Naive thymus-derived CD8-positive, alpha-beta T cell (primary cell): ENCODE results near the gene TPPP. TPM values are rescaled to one million over a fixed set of nuclear protein-coding genes. Genes with fewer than 3 reads are reported as not detected.
"Not testable (repeated sequence)": the region's sequence is repeated elsewhere in the genome, so short reads cannot be mapped to it uniquely, and the experiment has no call there.

Experiments used
- ATAC-seq, 2 donors: fragments of 150-1000 bp; cut with Tn5 transposase in 1 of 2; sonication (Bioruptor Pico), chemical (Tn5 transposase) in 1 of 2; 1 replicate in 1 of 2; 2 replicates in 1 of 2; pipeline ENCODE4 v1.10.0; 2021; ENCODE audit warnings: mild to moderate bottlenecking in 2 of 2, moderate library complexity in 2 of 2
- POLR2A ChIA-PET: fragments of 350-600 bp; sonication (Branson Sonifier 250); formaldehyde crosslinking; loops from one replicate; lab custom pipeline; 2021; ENCODE audit warnings: antibody characterized with exemption; lab: Charles Lee
- DNase-seq, 10 donors: peaks; one replicate each; pipeline versions ENCODE4 v3.0.0 to v3.0.0-alpha.2; 2020 to 2022
- H3K27ac Mint-ChIP-seq, 10 donors: one replicate each; pipeline ENCODE4 v1.8.0; 2020 to 2022; ENCODE audit warnings: mild to moderate bottlenecking in 10 of 10, mixed read lengths in 10 of 10, moderate library complexity in 4 of 10, inconsistent platforms in 1 of 10
- H3K27me3 Mint-ChIP-seq, 5 donors: one replicate each; pipeline ENCODE4 v1.8.0; 2021 to 2022; ENCODE audit warnings: mixed read lengths in 5 of 5
- H3K36me3 Mint-ChIP-seq, 3 donors: one replicate each; pipeline ENCODE4 v1.8.0; 2020 to 2022; ENCODE audit warnings: mixed read lengths in 3 of 3, mild to moderate bottlenecking in 2 of 3, inconsistent platforms in 1 of 3
- H3K4me1 Mint-ChIP-seq, 4 donors: one replicate each; pipeline ENCODE4 v1.8.0; 2021 to 2022; ENCODE audit warnings: mixed read lengths in 4 of 4
- H3K4me3 Mint-ChIP-seq, 10 donors: one replicate each; pipeline ENCODE4 v1.8.0; 2020 to 2022; ENCODE audit warnings: mild to moderate bottlenecking in 10 of 10, mixed read lengths in 10 of 10, moderate library complexity in 6 of 10, inconsistent platforms in 1 of 10
- H3K9me3 Mint-ChIP-seq, 9 donors: one replicate each; pipeline ENCODE4 v1.8.0; 2020 to 2022; ENCODE audit warnings: mixed read lengths in 9 of 9, mild to moderate bottlenecking in 3 of 9, inconsistent platforms in 1 of 9, moderate library complexity in 1 of 9
- polyA plus RNA-seq, 3 donors: library from polyadenylated mRNA; unstranded; fragments of 300-500 nt; fragmentation: Illumina TruSeq; gene quantifications; one replicate each; pipeline ENCODE4 v1.2.3, GENCODE V29; 2021
- total RNA-seq, 8 experiments: library from RNA in 2 of 8; stranded (reverse) in 2 of 8; gene quantifications; one replicate each; pipeline ENCODE4 v1.2.3 and lab custom pipeline; 2021 to 2026

TPPP gene
- total RNA-seq: under 1 TPM; 0.16 to 0.25 TPM
- under 1 TPM in 1 of 3 donors, not detected in 2; 0.49 TPM for polyA plus RNA-seq
- 0 to 5.4 (median 0.53) reads per million in 6 experiments for total RNA-seq (lab: John Stamatoyannopoulos, UW)

GRCh38 chr5:693271-694041 is at the start of gene TPPP:
TSS of gene TPPP (minus strand) at chr5:693352. CDS start at chr5:678060, 15,292 bp downstream.
- DNase-seq (peak; percentile 48 to 83 (median 62)), ATAC-seq (peak; percentile 75 to 81)
- H3K27me3 Mint-ChIP-seq, H3K36me3 Mint-ChIP-seq, H3K9me3 Mint-ChIP-seq, H3K4me1 Mint-ChIP-seq, POLR2A ChIA-PET: not testable (repeated sequence)
- H3K4me3 Mint-ChIP-seq: peak within 1 kb of the TSS in 9 of 10 donors; percentile 27 to 81 (median 59)
- H3K27ac Mint-ChIP-seq: peak within 1 kb of the TSS in 1 of 10 donors; percentile 11

DNA sequence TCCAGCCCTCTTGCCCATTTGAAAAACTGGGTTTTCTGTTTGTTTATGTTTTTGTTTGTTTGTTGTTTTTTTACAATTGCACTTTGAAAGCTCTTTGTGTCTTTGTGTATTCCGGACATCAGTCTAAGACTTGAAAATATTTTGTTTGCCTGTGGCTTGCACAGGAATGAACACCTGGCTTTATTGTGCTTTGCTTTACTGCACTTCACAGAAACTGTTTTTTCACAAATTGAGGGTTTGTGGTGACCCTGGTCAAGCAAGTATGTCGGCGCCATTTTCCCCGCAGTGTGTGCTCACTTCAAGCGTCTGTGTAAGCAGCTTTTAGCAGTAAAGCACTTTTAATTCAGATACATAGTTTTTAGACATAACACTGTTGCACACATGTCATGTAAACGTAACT is 49.1 kb upstream of the TPPP start:
- H3K4me1 Mint-ChIP-seq, H3K36me3 Mint-ChIP-seq, H3K27me3 Mint-ChIP-seq, ATAC-seq, H3K4me3 Mint-ChIP-seq, DNase-seq, POLR2A ChIA-PET, H3K9me3 Mint-ChIP-seq, H3K27ac Mint-ChIP-seq: not testable (repeated sequence)

- H3K9me3 Mint-ChIP-seq, DNase-seq, H3K36me3 Mint-ChIP-seq, H3K27ac Mint-ChIP-seq, H3K4me1 Mint-ChIP-seq, H3K4me3 Mint-ChIP-seq, ATAC-seq, POLR2A ChIA-PET: not testable (repeated sequence)
- peaks cover 10 to 41% (median 27%) of the 10 kb centered on the region in 5 donors for H3K27me3 Mint-ChIP-seq
These were observed 41.0 kb upstream of the TPPP start for GRCh38 chr5:734145-734544.

DNA sequence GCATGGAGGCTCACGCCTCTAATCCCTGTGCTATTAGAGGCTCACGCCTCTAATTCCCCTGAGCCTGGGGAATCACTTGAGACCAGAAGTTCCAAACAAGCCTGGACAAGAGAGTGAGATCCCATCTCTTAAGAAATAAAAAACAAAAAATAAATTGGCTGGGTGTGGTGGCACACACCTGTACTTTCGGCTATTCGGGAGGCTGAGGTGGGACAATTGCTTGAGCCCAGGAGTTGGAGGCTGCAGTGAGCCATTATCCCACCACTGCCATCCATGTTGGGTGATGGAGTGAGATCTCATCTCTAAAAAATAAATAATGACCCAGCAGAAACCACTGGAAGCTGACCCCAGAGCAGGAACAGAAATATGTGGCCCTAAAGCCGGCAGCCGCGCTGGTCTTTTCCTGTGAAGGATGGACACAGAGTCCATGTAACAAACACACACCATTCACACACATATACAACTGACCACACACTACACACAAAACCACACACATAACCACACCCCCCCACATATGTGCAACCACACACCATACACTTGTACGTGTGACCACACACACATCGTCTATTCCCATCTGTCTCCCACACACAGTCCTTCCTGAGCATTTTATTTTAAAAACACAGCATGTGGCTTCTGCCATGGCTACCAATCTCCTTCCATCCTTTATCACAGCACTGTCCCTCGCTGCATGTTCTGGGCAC is 39.8 kb upstream of the TPPP start:
- ATAC-seq, H3K27ac Mint-ChIP-seq, H3K4me3 Mint-ChIP-seq, DNase-seq, H3K9me3 Mint-ChIP-seq, H3K4me1 Mint-ChIP-seq, H3K36me3 Mint-ChIP-seq, POLR2A ChIA-PET: not testable (repeated sequence)
- H3K27me3 Mint-ChIP-seq: peaks cover 10 to 41% (median 26%) of the 10 kb centered on the region in 5 donors

- H3K36me3 Mint-ChIP-seq, ATAC-seq, DNase-seq, H3K27ac Mint-ChIP-seq, H3K9me3 Mint-ChIP-seq, H3K4me3 Mint-ChIP-seq, H3K4me1 Mint-ChIP-seq, POLR2A ChIA-PET: not testable (repeated sequence)
- H3K27me3 Mint-ChIP-seq: peaks cover 6 to 33% (median 26%) of the 10 kb centered on the region in 5 donors
These were observed 36.1 kb upstream of the TPPP start for GRCh38 chr5:729225-729624.

- DNase-seq, POLR2A ChIA-PET, ATAC-seq, H3K4me3 Mint-ChIP-seq, H3K9me3 Mint-ChIP-seq, H3K27ac Mint-ChIP-seq, H3K4me1 Mint-ChIP-seq, H3K36me3 Mint-ChIP-seq: not testable (repeated sequence)
- H3K27me3 Mint-ChIP-seq: peaks cover 0 to 21% (median 15%) of the 10 kb centered on the region in 5 donors
These were observed 33.9 kb upstream of the TPPP start for GRCh38 chr5:727087-727486.

GRCh38 chr5:723865-724264 is 30.7 kb upstream of the TPPP start:
- H3K4me1 Mint-ChIP-seq, POLR2A ChIA-PET, H3K4me3 Mint-ChIP-seq, DNase-seq, H3K27ac Mint-ChIP-seq, ATAC-seq: not testable (repeated sequence)
- Mint-ChIP-seq H3K9me3 (peaks cover 4 to 22% (median 17%) of the 10 kb centered on the region in 9 donors), H3K36me3 (peaks cover 0 to 20% (median 8%) of the 10 kb centered on the region in 3 donors), H3K27me3 (peaks cover 5 to 38% (median 20%) of the 10 kb centered on the region in 5 donors)

- H3K9me3 Mint-ChIP-seq: peaks cover 9 to 28% (median 22%) of the 10 kb centered on the region in 9 donors
- H3K27ac Mint-ChIP-seq, H3K4me1 Mint-ChIP-seq, ATAC-seq, H3K4me3 Mint-ChIP-seq, DNase-seq, POLR2A ChIA-PET: not testable (repeated sequence)
- peaks cover 6 to 43% (median 20%) of the 10 kb centered on the region in 5 donors for H3K27me3 Mint-ChIP-seq
- H3K36me3 Mint-ChIP-seq: peaks cover under 1 to 24% (median 9%) of the 10 kb centered on the region in 3 donors
These were observed 30.2 kb upstream of the TPPP start for GRCh38 chr5:723309-723708.

- DNase-seq, H3K4me1 Mint-ChIP-seq, ATAC-seq, H3K27ac Mint-ChIP-seq, POLR2A ChIA-PET, H3K4me3 Mint-ChIP-seq: not testable (repeated sequence)
- Mint-ChIP-seq H3K27me3 (peaks cover 12 to 63% (median 25%) of the 10 kb centered on the region in 5 donors), H3K9me3 (peaks cover 11 to 40% (median 30%) of the 10 kb centered on the region in 9 donors), H3K36me3 (peaks cover 3 to 28% (median 11%) of the 10 kb centered on the region in 3 donors)
These were observed 26.2 kb upstream of the TPPP start for GRCh38 chr5:719379-719778.

DNA sequence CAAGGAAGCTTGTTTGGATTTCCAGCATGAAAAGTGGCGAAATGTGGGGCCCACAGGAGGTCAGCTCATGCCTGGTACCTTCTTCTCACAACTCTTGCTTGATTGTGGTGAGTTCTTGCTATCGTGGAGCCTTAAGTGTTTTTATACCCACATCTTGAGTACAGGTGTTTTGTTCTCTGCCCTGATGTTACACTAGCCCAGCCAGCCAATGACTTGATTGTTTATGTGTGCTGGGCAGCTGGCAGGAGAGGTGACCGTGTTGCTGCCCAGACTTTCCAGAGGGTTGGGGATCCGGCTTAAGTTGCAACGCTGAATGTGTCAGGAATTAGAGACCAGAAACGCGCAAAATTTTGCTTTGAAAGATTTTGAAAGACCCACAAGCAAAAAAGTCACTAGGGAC is 24.0 kb upstream of the TPPP start:
- Mint-ChIP-seq H3K36me3 (peaks cover 3 to 28% (median 11%) of the 10 kb centered on the region in 3 donors), H3K27me3 (peaks cover 11 to 63% (median 23%) of the 10 kb centered on the region in 5 donors), H3K4me3 (no peak overlapping the region), H3K27ac (no peak overlapping the region), H3K9me3 (peaks cover 11 to 40% (median 30%) of the 10 kb centered on the region in 9 donors), H3K4me1 (no peaks in the 10 kb centered on the region)
- POLR2A ChIA-PET: no interaction called here
- ATAC-seq (no peak), DNase-seq (no peak)

- H3K4me3 Mint-ChIP-seq, POLR2A ChIA-PET, DNase-seq, ATAC-seq, H3K4me1 Mint-ChIP-seq, H3K27ac Mint-ChIP-seq: not testable (repeated sequence)
- Mint-ChIP-seq H3K9me3 (peaks cover 11 to 40% (median 30%) of the 10 kb centered on the region in 9 donors), H3K36me3 (peaks cover 3 to 25% (median 11%) of the 10 kb centered on the region in 3 donors), H3K27me3 (peaks cover 9 to 62% (median 23%) of the 10 kb centered on the region in 5 donors)
These were observed 23.6 kb upstream of the TPPP start for GRCh38 chr5:716740-717139.

GRCh38 chr5:715636-716035 is 22.5 kb upstream of the TPPP start:
- H3K4me3 Mint-ChIP-seq, POLR2A ChIA-PET, H3K4me1 Mint-ChIP-seq, ATAC-seq, H3K27ac Mint-ChIP-seq, DNase-seq: not testable (repeated sequence)
- Mint-ChIP-seq H3K9me3 (peaks cover 11 to 38% (median 26%) of the 10 kb centered on the region in 9 donors), H3K36me3 (peaks cover 3 to 21% (median 11%) of the 10 kb centered on the region in 3 donors), H3K27me3 (peaks cover 7 to 64% (median 25%) of the 10 kb centered on the region in 5 donors)
